Osteoblast (primary cell): ENCODE data around the gene C3orf20. TPM values are rescaled to one million over a fixed set of nuclear protein-coding genes. Genes with fewer than 3 reads are reported as not detected.

Source experiments
- DNase-seq: peaks from one replicate; pipeline ENCODE4 v3.0.0; 2011; ENCODE audit warnings: low spot score, mixed read lengths; ENCODE audit not compliant: insufficient read length; ENCODE audit errors: missing footprints
- H2AFZ ChIP-seq: 2 replicates; pipeline ENCODE4 v1.6.0; 2011; ENCODE audit warnings: mild to moderate bottlenecking, low read length
- H3K27ac ChIP-seq: 2 replicates; pipeline ENCODE4 v1.5.1; 2011; ENCODE audit warnings: mild to moderate bottlenecking, low read depth, low read length, moderate library complexity
- H3K27me3 ChIP-seq: 2 replicates; pipeline ENCODE4 v1.6.0; 2012; ENCODE audit warnings: mild to moderate bottlenecking, control low read depth, inconsistent platforms, low read length, moderate library complexity; ENCODE audit not compliant: insufficient read depth
- H3K36me3 ChIP-seq: 2 replicates; pipeline ENCODE4 v1.5.1; 2011; ENCODE audit warnings: mild to moderate bottlenecking, low read length, control low read depth, moderate library complexity; ENCODE audit not compliant: insufficient read depth
- H3K4me1 ChIP-seq: 2 replicates; pipeline ENCODE4 v1.5.1; 2011; ENCODE audit warnings: mild to moderate bottlenecking, low read length, control low read depth, moderate library complexity; ENCODE audit not compliant: insufficient read depth
- H3K4me2 ChIP-seq: 2 replicates; pipeline ENCODE4 v1.6.0; 2011; ENCODE audit warnings: mild to moderate bottlenecking, low read length; ENCODE audit not compliant: insufficient read depth
- H3K4me3 ChIP-seq: fragments of 200-600 bp; sonication (generic); 3 replicates; pipeline ENCODE4 v1.5.1; 2012; ENCODE audit warnings: mild to moderate bottlenecking, low read length, inconsistent platforms; ENCODE audit not compliant: insufficient read depth
- H3K79me2 ChIP-seq: 2 replicates; pipeline ENCODE4 v1.6.0; 2012; ENCODE audit warnings: mild to moderate bottlenecking, low read length, control low read depth, inconsistent platforms; ENCODE audit not compliant: insufficient read depth
- H3K9me3 ChIP-seq: 2 replicates; pipeline ENCODE4 v1.5.1; 2011; ENCODE audit warnings: low read depth, low read length, control low read depth
- H4K20me1 ChIP-seq: 2 replicates; pipeline ENCODE4 v1.6.0; 2012; ENCODE audit warnings: mild to moderate bottlenecking, low read length, control low read depth; ENCODE audit not compliant: insufficient read depth
- CTCF ChIP-seq: IDR thresholded peaks from 2 replicates; pipeline ENCODE4 v1.5.1; 2011; ENCODE audit warnings: mild to moderate bottlenecking, low read depth, low read length, moderate library complexity; ENCODE audit errors: extremely low read depth
- total RNA-seq: library from RNA; depleted of rRNA; stranded (reverse); fragments of >200 nt; gene quantifications from 2 replicates; pipeline ENCODE4 v1.2.3, GENCODE V29; 2012

C3orf20 gene
- total RNA-seq, 1 donor, result under 0.01 TPM

GRCh38 chr3:14818804-14819500 is 144.0 kb downstream of the C3orf20 start, which contains the start of gene FGD5:
FGD5 (plus strand) TSS chr3:14818962; CDS start chr3:14819072, 110 bp downstream.
- H3K27ac ChIP-seq, result no peak within 1 kb of the TSS

GRCh38 chr3:14819671-14820070 is 144.7 kb downstream of the C3orf20 start:
- TF ChIP-seq CTCF, result no peak
- H3K79me2 ChIP-seq, result no peaks in the 10 kb centered on the region
- H3K36me3 ChIP-seq, result no peaks in the 10 kb centered on the region
- no peaks in the 10 kb centered on the region for H3K9me3 ChIP-seq
- H3K27me3 ChIP-seq, result peaks cover 6% of the 10 kb centered on the region
- H4K20me1 ChIP-seq, result no peaks in the 10 kb centered on the region
- H3K4me2 ChIP-seq, result no peak overlapping the region
- DNase-seq, result no peak
- H3K27ac ChIP-seq, result no peak overlapping the region
- no peak overlapping the region for H2AFZ ChIP-seq
- no peaks in the 10 kb centered on the region for H3K4me1 ChIP-seq
- no peak overlapping the region for H3K4me3 ChIP-seq

More at GRCh38 chr3:14818804-14819500, 144.0 kb downstream of the C3orf20 start, which contains the start of gene FGD5:
- no peak for TF ChIP-seq CTCF
- Histone ChIP-seq H3K27me3 (peaks cover under 1% of the 10 kb centered on the region), H3K4me2 (no peak within 1 kb of the TSS), H3K9me3 (no peaks in the 10 kb centered on the region), H3K79me2 (no peaks in the 10 kb centered on the region), H3K4me3 (no peak within 1 kb of the TSS), H2AFZ (no peak within 1 kb of the TSS), H3K4me1 (no peaks in the 10 kb centered on the region), H4K20me1 (no peaks in the 10 kb centered on the region), H3K36me3 (no peaks in the 10 kb centered on the region)
- DNase-seq, result no peak

GRCh38 chr3:14820156-14820555 is 145.2 kb downstream of the C3orf20 start:
- H3K4me3 ChIP-seq, result no peak overlapping the region
- H4K20me1 ChIP-seq, result no peaks in the 10 kb centered on the region
- H3K36me3 ChIP-seq, result no peaks in the 10 kb centered on the region
- no peak for TF ChIP-seq CTCF
- H3K9me3 ChIP-seq, result no peaks in the 10 kb centered on the region
- H3K79me2 ChIP-seq, result no peaks in the 10 kb centered on the region
- no peak overlapping the region for H2AFZ ChIP-seq
- no peak overlapping the region for H3K27ac ChIP-seq
- no peak for DNase-seq
- H3K4me1 ChIP-seq, result no peaks in the 10 kb centered on the region
- peaks cover 6% of the 10 kb centered on the region for H3K27me3 ChIP-seq
- no peak overlapping the region for H3K4me2 ChIP-seq

- Histone ChIP-seq H3K27ac (no peak overlapping the region), H3K79me2 (no peaks in the 10 kb centered on the region), H4K20me1 (no peaks in the 10 kb centered on the region), H3K36me3 (no peaks in the 10 kb centered on the region), H3K27me3 (peaks cover 6% of the 10 kb centered on the region), H3K4me1 (no peaks in the 10 kb centered on the region), H3K9me3 (no peaks in the 10 kb centered on the region), H2AFZ (no peak overlapping the region), H3K4me3 (no peak overlapping the region), H3K4me2 (no peak overlapping the region)
- DNase-seq, result no peak
- no peak for TF ChIP-seq CTCF
These were observed 146.2 kb downstream of the C3orf20 start for GRCh38 chr3:14821151-14821550.
